HG03196 (cell line): ENCODE results near the gene PILRA.
"Not testable (repeated sequence)": the region's sequence is repeated elsewhere in the genome, so short reads cannot be mapped to it uniquely, and the experiment has no call there.

Experiments used
- ATAC-seq: cut with Tn5 transposase; IDR thresholded peaks from one replicate; pipeline ENCODE4 v1.9.1; 2021; ENCODE audit not compliant: unreplicated experiment

The PILRA gene

DNA sequence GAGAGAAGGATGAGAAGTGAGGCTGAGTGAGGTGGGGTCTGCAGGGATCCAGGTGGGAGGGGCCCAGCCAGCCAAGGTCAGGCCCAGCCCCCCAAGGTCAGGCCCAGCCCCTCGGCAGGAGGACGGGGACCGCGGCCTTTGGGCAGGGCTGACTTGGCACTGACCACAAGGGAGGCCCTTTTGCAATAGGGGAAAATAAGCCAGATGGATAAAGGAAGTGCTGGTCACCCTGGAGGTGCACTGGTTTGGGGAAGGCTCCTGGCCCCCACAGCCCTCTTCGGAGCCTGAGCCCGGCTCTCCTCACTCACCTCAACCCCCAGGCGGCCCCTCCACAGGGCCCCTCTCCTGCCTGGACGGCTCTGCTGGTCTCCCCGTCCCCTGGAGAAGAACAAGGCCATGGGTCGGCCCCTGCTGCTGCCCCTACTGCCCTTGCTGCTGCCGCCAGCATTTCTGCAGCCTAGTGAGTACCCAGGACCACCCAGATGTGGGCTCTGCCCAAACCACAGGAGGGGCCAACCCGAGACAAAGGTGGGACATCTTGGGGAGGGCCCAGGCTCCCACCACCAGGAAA lies at the start of gene PILRA:
TSS of gene PILRA (plus strand) at position 227 of the 571 bp plus-strand sequence. CDS start at position 397, 170 bp downstream.
- ATAC-seq: no peak

DNA sequence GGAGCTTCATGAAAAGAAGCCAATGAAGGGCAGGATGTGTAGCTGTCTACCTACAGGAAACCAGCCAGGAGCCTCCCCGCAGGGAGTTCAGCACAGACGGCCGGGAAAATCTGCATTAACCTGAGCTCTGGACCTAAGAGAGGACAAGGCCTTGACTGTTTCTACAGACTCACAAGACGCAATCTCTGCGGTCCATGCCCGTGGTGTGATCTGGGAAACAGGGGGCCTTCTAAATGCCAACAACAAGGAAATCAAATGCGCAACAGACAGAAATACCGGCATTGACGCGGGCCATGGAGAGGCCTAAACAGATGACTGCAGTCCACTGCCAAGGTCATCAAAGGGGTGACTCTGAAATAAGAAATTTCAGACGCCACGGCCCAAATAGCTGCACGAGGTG lies 49.1 kb upstream of the PILRA start:
- not testable (repeated sequence) for ATAC-seq

DNA sequence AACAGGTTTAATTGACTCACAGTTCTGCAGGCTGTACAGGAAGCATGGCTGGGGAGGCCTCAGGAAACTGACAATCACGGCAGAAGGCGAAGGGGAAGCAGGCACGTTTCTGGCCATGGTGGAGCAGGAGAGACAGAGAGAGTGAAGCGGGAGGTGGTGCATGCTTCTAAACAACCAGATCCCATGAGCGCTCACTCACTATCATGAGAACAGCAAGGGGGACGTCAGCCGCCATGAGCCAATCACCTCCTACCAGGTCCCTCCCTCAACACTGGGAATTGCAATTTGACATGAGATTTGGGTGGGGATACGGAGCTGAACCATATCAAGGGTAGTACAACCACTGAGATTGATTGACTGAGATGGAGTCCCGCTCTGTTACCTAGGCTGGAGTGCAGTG lies 47.6 kb upstream of the PILRA start:
- not testable (repeated sequence) for ATAC-seq

DNA sequence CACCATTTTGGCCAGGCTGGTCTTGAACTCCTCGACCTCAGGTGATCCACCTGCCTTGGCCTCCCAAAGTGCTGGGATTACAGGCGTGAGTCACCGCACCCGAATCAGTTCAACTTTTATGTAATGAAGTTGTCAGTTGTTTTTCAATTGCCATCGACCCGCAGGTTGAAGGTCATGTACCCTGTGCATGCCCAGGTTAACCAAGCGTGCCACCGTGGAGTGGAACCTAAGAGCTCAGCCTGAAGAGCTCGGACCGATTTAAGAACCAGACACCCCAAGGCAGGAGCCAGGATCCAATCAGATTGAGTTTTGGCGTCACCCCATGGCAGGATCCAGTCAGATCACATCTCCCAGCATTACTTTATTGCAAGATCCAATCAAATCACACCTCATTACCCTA lies 46.4 kb upstream of the PILRA start:
- not testable (repeated sequence) for ATAC-seq

DNA sequence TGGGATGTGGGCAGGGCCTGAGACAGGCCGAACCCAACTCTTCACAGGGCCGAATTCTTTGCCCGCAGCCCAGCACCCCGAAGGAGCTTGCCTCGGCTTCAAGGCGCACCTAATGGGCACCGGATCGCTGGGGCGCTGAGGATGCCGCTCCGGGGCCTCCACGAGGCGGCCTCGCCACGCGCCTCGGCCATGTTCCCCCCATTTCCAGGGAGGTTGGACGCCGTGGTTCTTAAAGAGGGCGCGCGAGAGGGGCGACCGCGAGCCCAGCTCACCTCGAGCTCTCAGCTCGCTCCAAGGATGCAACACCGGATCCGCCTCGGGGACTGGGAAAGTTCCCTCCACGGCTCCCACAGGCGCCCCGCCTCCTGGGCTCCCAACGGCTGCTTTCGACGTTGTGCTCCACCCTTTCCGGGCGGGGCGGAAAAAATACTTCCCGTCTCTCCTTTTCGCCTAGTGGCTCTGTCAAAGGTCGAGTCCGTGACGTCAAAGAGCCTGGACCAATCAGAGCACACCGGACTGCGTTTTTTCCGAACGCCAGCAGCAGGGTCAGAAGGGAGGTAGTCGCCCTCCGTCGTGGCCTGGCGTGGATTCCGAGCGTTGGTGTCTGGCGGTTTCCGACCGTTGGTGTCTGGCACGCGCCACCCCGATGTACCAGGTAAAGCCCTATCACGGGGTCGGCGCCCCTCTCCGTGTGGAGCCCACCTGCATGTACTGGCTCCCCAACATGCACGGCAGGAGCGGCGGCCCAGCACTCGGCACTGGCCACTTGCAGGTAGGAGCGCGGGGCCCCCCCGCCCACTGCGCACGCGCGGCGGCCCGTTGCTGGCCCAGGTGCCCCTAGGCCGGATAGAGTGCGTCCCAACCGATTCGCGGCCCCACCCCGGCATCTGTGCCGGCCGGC lies 37.5 kb upstream of the PILRA start:
- peak; percentile 94 for ATAC-seq

DNA sequence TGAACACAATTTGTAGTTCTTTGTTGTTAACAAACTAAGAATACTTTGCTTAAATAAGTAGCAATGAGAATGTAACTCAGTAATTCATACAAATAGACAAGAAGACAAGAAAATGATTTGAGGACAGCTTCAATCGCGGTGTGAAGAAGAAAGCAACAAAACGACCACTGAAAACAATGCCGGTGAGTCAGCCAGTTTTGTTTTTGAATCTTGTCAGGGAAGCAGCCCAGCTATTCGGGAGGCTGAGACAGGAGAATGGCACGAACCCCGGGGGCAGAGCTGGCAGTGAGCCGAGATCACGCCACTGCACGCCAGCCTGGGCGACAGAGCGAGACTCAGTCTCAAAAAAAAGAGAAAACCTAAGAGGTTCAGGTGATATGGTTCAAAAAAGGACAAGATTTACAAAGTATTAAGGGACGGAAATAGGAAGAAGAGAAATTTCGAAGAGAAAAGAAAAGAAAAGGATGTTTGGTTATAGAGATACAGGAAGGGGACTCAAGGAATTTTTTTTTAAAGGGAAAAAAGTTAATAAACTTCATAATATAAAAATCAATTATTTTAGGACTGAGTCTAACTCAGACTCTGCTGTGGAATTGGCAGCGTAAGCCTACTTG lies 35.1 kb upstream of the PILRA start:
- not testable (repeated sequence) for ATAC-seq

DNA sequence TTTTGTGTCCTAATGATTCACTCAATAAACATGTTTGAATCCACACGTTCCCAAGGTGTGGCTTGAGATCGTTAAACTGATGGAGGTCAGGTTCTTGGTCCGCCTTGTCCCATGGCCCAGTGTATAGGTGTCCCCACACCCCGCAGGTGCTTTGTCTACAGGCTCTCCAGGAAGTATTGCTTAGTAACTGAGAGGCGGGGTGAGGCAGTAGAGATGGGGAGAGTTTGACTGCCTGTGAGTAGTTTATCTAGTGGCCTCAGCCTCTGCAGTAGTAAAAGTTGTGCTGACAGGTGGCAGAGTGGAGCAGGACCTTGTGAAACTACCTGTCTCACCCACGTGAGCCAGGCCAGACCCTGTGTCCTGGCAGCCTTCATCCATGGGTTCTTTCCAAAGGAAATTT lies 32.0 kb upstream of the PILRA start:
- ATAC-seq: not testable (repeated sequence)

DNA sequence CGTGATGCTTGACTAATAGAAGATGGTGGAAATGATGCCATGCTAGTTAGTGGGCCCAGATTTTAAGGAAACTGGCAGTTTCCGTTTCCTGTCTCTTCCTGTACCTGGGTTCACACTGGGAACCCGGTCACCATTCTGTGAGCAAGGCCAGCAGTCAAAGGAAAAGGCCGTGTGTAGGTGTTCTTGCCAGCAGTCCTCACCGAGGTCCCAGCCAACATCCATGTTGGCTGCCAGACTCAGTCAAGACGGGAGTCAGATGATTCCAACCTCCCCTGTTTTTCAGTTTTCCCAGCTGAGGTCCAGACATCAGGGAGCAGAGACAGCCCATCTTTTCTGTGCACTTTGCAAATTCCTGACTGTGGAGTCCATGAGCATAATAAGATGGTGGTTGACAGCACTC lies 30.5 kb upstream of the PILRA start:
- ATAC-seq: no peak

DNA sequence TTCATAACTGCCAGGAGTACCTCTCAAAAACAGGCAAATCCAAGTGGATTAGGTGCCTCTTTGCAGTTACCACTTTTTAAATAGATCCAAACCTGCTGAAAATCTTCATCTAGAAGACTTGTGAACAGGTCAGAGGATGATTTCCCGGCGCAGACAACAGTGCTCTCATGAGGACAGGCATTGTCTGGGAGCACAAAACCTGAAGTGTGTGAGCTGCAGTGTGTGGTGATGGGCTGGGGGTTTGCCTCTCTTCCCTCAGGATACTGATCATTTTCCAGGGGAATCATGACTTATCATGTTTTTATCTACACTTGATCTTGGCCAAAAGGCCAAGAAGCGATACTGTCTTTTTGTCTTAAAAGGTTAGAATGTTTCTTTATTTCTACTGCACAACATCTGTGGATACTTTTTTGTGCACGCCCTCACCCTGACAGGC lies 29.1 kb upstream of the PILRA start:
- ATAC-seq: peak; percentile 10

DNA sequence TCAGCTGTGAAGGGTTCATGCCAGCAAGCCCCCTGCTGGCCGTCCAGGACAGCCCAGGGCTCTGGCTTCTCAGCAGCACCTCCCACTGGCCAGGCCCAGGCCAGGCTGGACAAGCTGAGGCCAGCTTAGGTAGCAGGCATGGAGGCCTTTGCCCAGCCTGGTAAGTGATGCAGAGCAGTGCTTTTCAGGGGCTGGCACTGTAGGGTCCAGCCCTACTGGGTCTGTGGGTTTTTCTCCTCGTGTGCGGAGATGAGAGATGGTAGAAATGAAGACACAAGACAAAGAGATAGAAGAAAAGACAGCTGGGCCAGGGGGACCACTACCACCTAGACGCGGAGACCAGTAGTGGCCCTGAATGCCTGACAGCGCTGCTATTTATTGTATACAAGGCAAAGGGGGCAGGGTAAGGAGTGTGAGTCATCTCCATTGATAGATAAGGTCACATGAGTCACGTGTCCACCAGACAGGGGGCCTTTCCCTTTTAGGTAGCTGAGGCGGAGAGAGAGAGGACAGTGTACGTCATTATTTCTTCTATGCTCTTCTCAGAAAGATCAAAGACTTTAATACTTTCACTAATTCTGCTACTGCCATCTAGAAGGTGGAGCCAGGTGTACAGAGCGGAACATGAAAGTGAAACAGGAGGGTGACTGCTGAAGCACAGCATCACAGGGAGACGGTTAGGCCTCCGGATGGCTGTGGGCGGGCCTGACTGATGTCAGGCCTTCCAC lies 28.6 kb upstream of the PILRA start:
- ATAC-seq: peak; percentile 85

DNA sequence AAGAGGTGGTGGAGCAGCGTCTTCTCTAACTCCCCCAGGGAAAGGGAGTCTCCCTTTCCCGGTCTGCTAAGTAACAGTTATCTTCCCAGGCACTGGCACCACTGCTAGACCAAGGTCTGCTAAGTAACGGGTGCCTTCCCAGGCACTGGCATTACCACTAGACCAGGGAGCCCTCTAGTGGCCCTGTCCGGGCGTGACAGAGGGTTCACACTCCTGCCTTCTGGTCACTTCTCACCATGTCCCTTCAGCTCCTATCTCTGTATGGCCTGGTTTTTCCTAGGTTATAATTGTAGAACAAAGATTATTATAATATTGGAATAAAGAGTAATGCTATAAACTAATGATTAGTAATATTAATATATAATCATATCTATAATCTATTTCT lies 28.0 kb upstream of the PILRA start:
- ATAC-seq: peak; percentile 35

DNA sequence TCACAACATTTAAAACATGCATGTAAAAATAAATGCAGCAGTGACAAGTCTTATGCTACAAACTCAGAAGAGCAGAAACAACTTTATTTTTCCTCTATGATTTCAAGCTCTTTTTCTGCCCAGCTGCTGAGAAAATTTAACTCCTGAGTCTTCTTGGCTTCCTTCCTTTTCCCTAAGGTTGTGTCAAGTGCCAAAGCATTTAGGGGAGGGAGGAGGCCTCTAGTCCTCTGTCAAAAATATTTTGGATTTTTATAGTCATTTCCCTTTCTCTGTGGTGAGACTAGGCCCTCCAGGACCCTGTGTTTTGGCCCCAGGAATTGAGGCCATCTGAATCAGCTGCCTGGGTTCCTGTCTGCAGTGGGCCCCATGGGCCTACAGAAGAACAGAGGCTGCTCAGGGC lies 26.4 kb upstream of the PILRA start:
- no peak for ATAC-seq

DNA sequence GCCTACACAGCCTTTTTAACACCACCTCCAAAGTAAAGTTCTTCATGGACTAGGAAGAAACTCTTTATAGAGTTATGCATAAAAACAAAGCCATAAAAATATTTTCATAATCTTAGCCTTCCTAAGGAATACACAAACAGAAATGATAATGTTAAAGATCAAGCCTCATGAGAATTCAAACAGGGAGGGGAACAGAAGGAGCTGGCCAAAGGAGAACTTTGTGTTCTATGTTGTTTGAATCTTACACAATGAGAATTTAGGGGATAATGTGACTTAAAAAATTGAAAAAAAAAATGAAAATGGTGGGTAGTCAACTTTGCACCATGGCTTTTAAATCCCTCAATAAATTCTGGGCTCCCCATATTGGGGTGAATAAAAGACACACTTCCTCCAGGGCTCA lies 24.5 kb upstream of the PILRA start:
- no peak for ATAC-seq

DNA sequence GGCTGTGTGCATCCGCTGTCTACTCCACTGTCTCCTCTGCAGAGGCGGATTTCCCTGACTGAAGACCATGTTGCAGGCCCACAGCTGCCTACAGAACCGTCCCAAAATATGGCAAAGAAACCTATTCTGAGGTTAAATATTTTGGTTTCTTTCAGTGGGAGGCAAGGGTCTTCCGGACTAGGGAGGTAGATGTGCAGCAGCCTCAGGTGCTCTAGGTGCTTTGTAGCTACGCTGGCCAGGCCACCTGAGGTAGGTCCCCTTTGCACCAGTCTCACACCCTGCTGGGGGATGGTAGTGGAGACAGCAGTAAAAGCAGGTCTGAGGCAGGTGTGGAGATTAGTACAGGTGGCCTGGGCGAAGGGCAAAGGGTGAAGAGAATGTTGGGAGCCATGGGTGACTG lies 23.5 kb upstream of the PILRA start:
- ATAC-seq: no peak

DNA sequence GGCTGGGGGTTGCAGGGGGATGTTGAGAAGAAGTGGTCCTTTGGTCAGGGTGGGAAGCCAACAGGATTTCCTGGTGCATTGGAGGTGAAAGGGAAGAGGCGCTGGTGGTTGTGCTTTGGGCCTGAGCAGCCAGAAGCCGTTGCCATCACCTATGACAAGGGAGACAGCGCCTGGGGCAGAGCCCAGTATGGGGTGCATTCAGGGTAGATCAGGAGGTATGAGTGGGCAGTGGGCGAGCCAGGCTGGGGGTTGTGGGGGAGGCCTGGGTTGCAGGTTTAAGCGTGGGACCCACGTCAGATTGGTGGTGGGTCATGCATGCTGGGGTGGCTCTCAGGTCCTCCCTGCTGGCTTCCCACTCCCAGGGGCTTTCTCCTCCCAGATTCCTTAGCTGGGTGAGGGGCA lies 21.6 kb upstream of the PILRA start:
- no peak for ATAC-seq

DNA sequence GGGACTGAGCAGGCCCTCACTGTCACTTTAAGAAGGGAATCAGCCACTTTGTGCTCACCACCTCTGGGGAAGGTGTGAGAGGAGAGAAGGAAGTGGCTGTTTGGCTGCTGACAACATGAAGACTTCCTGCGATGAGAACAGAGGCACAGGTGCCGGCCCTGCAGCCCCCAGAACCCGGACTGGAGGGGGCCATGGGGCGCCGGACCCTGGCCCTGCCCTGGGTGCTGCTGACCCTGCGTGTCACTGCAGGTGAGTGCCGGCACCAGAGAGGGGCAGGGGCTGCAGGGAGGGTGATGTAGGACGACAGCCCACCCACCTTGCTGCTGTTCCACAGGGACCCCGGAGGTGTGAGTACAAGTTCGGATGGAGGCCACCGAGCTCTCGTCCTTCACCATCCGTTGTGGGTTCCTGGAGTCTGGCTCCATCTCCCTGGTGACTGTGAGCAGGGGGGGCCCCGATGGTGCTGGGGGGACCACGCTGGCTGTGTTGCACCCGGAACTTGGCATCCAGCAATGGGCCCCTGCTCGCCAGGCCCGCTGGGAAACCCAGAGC lies 21.0 kb upstream of the PILRA start:
- not testable (repeated sequence) for ATAC-seq

DNA sequence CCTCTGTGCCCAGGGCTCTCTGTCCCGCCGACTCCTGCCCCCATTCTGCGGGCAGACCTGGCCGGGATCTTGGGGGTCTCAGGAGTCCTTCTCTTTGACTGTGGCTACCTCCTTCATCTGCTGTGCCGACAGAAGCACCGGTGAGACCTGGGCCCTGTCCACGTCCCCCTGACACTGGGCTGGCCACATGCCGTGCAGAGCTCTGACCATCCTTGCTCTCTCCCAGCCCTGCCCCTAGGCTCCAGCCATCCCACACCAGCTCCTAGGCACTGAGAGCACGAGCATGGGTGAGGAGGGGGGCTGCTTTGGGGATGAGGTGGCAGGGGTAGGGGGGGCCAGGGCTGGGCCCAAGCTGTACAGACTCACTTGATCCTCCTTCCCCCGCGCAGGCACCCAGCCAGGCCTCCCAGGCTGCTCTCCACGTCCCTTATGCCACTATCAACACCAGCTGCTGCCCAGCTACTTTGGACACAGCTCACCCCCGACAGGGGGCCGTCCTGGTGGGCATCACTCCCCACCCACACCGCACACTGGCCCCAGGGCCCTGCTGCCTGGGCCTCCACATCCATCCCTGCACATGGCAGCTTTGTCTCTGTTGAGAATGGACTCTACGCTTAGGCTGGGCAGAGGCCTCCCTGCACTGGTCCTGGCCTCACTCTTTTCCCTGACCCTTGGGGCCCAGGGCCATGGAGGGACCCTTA lies 20.2 kb upstream of the PILRA start:
- no peak for ATAC-seq

DNA sequence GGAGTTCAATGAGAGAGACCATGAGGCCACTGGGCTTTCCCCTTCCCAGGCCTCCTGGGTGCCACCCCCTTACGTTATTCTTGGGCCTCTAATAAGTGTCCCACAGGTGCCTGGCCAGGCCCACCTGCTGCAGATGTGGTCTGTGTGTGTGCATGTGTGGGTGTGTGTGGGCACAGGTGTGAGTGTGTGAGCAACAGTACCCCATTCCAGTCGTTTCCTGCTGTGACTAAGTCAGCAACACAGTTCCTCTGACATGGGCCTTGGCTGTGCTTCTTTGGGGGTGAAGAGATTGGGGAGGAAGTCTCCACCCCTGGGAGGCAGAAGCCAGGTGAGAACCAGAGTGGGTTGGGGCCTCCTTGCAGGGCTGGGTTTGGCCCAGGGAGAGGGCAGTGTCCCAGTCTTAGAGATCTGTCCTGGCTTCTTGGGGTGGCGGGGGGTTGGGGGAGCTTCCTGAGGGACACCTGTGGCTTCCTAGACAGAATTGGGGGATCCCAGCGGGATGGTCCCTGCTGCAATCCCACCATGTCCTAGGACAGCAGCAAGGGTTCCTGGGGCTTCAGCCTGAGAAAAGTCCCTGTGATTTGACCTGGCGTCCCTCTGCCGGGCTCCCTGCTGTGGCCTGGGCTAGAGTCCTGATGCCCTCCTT lies 19.5 kb upstream of the PILRA start:
- ATAC-seq: no peak

DNA sequence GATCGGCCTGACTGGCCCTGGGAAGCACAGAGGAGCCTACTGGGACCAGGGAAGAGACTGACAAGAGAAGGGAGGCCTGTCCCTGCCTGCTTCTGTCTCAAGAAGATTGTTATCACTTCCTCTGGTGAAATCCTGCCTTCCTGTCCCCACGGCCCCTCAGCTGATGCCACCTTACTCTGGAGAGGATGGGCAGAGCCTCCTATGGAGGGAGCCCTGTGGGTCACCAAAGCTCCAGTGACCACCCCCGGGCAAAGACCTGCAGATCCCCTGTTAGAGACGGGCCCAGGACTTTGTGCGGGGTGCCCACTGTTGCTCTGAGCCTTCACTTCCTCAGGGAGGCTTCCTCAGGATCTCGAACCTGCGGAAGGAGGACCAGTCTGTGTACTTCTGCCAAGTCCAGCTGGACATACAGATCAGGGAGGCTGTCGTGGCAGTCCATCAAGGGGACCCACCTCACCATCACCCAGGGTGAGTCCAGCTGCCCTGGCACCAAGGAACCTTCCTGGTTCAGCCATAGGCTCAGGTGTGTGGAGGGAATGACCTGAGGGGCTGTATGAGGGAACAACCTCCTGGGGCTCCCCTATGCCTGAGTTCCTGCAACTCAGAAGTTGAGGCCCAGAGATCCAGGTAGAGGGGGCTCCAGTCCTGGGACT lies 16.7 kb upstream of the PILRA start:
- no peak for ATAC-seq
